HepG2 (cell line): Measurements from ENCODE around the gene OCSTAMP. TPM values are rescaled to one million over a fixed set of nuclear protein-coding genes. Genes with fewer than 3 reads are reported as not detected.

Experiments
- CHD2 ChIP-seq: IDR thresholded peaks from 2 replicates; pipeline ENCODE4 v1.6.1; 2011; ENCODE audit warnings: low read depth, low read length, improper control_type of control experiment
- HNRNPLL ChIP-seq: fragments of 200-400 bp; formaldehyde crosslinking; IDR thresholded peaks from 2 replicates; pipeline ENCODE4 v1.6.1; 2017; ENCODE audit warnings: mild to moderate bottlenecking, low read depth, low read length; ENCODE audit not compliant: poor library complexity, severe bottlenecking
- IRF2 ChIP-seq: IDR thresholded peaks from 2 replicates; pipeline ENCODE4 v1.6.1; 2018; ENCODE audit warnings: missing genetic modification reagents, missing compliant biosample characterization
- SALL1 ChIP-seq: sonication (generic); formaldehyde crosslinking; IDR thresholded peaks from 2 replicates; pipeline ENCODE4 v1.8.0; 2022; ENCODE audit warnings: mild to moderate bottlenecking, missing genetic modification reagents
- SIX1 ChIP-seq: sonication (generic); formaldehyde crosslinking; IDR thresholded peaks from 2 replicates; pipeline ENCODE4 v1.4.0; 2020; ENCODE audit warnings: missing genetic modification reagents, borderline replicate concordance
- ZNF224 ChIP-seq: sonication (generic); formaldehyde crosslinking; IDR thresholded peaks from 2 replicates; pipeline ENCODE4 v1.5.0; 2020; ENCODE audit warnings: mild to moderate bottlenecking, missing genetic modification reagents
- ZNF562 ChIP-seq: sonication (generic); formaldehyde crosslinking; IDR thresholded peaks from 2 replicates; pipeline ENCODE4 v1.8.0; 2022; ENCODE audit warnings: missing genetic modification reagents, borderline replicate concordance
- polyA plus RNA-seq, 8 experiments: library from polyadenylated mRNA; depleted of rRNA in 3 of 8; stranded (reverse) in 7 of 8; unstranded in 1 of 8; fragments of >200 nt; fragmentation: Illumina TruSeq in 4 of 8; extraction: Trizol in 4 of 8; gene quantifications; 2 replicates each; pipeline versions ENCODE4 v1.2.1 to v1.2.3, GENCODE V29; 2011 to 2016; ENCODE audit warnings: low read depth in 4 of 8, missing spikeins in 1 of 8, mixed read lengths in 1 of 8; ENCODE audit not compliant: insufficient read depth in 1 of 8
- total RNA-seq, 5 experiments: library from RNA; depleted of rRNA; stranded (reverse); fragments of >200 nt; fragmentation: Illumina TruSeq; extraction: Trizol; gene quantifications; 2 replicates each; pipeline ENCODE4 v1.2.3, GENCODE V29; 2016; ENCODE audit warnings: low read depth in 1 of 5
- TF ChIP-seq, protein P1 (sequence below): sonication (generic); formaldehyde crosslinking; IDR thresholded peaks from 2 replicates; pipeline ENCODE4 v1.4.0; 2020; ENCODE audit warnings: mild to moderate bottlenecking, missing genetic modification reagents
- TF ChIP-seq, protein P2 (sequence below): sonication (generic); formaldehyde crosslinking; IDR thresholded peaks from 2 replicates; pipeline ENCODE4 v1.8.1; 2023; ENCODE audit warnings: mild to moderate bottlenecking, missing genetic modification reagents
- TF ChIP-seq, protein P3 (sequence below): sonication (generic); formaldehyde crosslinking; IDR thresholded peaks from 2 replicates; pipeline ENCODE4 v1.5.1; 2020; ENCODE audit warnings: missing genetic modification reagents, mild to moderate bottlenecking, borderline replicate concordance
- TF ChIP-seq, protein P4 (sequence below): sonication (generic); formaldehyde crosslinking; IDR thresholded peaks from 2 replicates; pipeline ENCODE4 v1.4.0; 2020; ENCODE audit warnings: missing genetic modification reagents
- TF ChIP-seq, protein P5 (sequence below): IDR thresholded peaks from 2 replicates; pipeline ENCODE4 v1.6.1; 2016; ENCODE audit warnings: mild to moderate bottlenecking

The OCSTAMP gene
- total and polyA plus RNA-seq, 2 of the 13 experiments (the other 11 are each of a cell fraction or from before 2014, with no cell fraction given), result not detected

DNA sequence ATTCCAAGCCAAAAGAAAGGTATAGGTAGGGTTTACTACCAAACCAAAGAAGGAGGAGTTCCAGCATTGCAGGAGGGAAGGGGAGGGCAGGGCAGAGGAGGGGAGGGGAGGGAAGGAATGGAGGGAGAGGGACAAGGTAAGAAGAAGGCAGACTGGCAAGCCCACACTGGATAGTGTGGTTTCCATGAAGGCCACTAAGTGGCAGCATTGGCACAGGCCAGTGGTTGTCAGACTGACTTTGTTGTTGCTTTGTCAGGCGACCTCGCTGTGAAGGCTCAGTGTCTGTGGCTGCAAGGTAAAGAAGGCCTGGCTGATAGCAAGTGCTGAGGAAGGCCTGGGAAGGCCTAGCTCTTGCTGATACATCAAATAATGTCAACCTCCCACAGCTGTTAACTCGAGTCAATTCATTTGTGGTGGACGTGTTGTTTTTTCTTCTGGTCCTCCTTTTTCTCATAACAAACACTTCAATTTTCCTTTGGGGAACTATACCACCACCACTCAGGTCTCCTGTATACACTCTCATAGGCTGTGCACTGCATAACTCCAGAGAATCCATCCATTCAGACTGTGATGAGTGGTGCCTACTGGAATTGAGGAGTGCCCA lies 29.4 kb downstream of the OCSTAMP start (continued):
- TF ChIP-seq, protein P1, sequence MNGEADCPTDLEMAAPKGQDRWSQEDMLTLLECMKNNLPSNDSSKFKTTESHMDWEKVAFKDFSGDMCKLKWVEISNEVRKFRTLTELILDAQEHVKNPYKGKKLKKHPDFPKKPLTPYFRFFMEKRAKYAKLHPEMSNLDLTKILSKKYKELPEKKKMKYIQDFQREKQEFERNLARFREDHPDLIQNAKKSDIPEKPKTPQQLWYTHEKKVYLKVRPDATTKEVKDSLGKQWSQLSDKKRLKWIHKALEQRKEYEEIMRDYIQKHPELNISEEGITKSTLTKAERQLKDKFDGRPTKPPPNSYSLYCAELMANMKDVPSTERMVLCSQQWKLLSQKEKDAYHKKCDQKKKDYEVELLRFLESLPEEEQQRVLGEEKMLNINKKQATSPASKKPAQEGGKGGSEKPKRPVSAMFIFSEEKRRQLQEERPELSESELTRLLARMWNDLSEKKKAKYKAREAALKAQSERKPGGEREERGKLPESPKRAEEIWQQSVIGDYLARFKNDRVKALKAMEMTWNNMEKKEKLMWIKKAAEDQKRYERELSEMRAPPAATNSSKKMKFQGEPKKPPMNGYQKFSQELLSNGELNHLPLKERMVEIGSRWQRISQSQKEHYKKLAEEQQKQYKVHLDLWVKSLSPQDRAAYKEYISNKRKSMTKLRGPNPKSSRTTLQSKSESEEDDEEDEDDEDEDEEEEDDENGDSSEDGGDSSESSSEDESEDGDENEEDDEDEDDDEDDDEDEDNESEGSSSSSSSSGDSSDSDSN, result no peak
- TF ChIP-seq ZNF562 (CRISPR knock-in tag), result no peak
- TF ChIP-seq, protein P2, sequence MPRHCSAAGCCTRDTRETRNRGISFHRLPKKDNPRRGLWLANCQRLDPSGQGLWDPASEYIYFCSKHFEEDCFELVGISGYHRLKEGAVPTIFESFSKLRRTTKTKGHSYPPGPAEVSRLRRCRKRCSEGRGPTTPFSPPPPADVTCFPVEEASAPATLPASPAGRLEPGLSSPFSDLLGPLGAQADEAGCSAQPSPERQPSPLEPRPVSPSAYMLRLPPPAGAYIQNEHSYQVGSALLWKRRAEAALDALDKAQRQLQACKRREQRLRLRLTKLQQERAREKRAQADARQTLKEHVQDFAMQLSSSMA (CRISPR knock-in tag), result no peak
- no peak for TF ChIP-seq HNRNPLL
- peak; percentile 69; the same call in 1 of the 2 replicates for TF ChIP-seq IRF2
- no peak; the same call in 1 of the 2 replicates for TF ChIP-seq SALL1 (CRISPR knock-in tag)
- no peak for TF ChIP-seq ZNF224 (CRISPR knock-in tag)
- TF ChIP-seq CHD2, result no peak
- TF ChIP-seq, protein P3, sequence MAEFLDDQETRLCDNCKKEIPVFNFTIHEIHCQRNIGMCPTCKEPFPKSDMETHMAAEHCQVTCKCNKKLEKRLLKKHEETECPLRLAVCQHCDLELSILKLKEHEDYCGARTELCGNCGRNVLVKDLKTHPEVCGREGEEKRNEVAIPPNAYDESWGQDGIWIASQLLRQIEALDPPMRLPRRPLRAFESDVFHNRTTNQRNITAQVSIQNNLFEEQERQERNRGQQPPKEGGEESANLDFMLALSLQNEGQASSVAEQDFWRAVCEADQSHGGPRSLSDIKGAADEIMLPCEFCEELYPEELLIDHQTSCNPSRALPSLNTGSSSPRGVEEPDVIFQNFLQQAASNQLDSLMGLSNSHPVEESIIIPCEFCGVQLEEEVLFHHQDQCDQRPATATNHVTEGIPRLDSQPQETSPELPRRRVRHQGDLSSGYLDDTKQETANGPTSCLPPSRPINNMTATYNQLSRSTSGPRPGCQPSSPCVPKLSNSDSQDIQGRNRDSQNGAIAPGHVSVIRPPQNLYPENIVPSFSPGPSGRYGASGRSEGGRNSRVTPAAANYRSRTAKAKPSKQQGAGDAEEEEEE (CRISPR knock-in tag), result no peak
- no peak for TF ChIP-seq SIX1
- TF ChIP-seq, protein P4, sequence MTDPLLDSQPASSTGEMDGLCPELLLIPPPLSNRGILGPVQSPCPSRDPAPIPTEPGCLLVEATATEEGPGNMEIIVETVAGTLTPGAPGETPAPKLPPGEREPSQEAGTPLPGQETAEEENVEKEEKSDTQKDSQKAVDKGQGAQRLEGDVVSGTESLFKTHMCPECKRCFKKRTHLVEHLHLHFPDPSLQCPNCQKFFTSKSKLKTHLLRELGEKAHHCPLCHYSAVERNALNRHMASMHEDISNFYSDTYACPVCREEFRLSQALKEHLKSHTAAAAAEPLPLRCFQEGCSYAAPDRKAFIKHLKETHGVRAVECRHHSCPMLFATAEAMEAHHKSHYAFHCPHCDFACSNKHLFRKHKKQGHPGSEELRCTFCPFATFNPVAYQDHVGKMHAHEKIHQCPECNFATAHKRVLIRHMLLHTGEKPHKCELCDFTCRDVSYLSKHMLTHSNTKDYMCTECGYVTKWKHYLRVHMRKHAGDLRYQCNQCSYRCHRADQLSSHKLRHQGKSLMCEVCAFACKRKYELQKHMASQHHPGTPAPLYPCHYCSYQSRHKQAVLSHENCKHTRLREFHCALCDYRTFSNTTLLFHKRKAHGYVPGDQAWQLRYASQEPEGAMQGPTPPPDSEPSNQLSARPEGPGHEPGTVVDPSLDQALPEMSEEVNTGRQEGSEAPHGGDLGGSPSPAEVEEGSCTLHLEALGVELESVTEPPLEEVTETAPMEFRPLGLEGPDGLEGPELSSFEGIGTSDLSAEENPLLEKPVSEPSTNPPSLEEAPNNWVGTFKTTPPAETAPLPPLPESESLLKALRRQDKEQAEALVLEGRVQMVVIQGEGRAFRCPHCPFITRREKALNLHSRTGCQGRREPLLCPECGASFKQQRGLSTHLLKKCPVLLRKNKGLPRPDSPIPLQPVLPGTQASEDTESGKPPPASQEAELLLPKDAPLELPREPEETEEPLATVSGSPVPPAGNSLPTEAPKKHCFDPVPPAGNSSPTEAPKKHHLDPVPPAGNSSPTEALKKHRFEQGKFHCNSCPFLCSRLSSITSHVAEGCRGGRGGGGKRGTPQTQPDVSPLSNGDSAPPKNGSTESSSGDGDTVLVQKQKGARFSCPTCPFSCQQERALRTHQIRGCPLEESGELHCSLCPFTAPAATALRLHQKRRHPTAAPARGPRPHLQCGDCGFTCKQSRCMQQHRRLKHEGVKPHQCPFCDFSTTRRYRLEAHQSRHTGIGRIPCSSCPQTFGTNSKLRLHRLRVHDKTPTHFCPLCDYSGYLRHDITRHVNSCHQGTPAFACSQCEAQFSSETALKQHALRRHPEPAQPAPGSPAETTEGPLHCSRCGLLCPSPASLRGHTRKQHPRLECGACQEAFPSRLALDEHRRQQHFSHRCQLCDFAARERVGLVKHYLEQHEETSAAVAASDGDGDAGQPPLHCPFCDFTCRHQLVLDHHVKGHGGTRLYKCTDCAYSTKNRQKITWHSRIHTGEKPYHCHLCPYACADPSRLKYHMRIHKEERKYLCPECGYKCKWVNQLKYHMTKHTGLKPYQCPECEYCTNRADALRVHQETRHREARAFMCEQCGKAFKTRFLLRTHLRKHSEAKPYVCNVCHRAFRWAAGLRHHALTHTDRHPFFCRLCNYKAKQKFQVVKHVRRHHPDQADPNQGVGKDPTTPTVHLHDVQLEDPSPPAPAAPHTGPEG, result no peak
- TF ChIP-seq, protein P5, sequence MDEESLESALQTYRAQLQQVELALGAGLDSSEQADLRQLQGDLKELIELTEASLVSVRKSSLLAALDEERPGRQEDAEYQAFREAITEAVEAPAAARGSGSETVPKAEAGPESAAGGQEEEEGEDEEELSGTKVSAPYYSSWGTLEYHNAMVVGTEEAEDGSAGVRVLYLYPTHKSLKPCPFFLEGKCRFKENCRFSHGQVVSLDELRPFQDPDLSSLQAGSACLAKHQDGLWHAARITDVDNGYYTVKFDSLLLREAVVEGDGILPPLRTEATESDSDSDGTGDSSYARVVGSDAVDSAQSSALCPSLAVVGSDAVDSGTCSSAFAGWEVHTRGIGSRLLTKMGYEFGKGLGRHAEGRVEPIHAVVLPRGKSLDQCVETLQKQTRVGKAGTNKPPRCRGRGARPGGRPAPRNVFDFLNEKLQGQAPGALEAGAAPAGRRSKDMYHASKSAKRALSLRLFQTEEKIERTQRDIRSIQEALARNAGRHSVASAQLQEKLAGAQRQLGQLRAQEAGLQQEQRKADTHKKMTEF, result 0 out of 2 replicates have a peak, but pooled peaks have one; percentile 22
